Embryonic facial prominence (tissue), 1 donor: Measurements from ENCODE around the gene PARVB.

Experiments
- DNase-seq: peaks from one replicate; pipeline ENCODE4 v3.0.0-alpha.2; 2016; ENCODE audit errors: extremely low spot score

PARVB gene

DNA sequence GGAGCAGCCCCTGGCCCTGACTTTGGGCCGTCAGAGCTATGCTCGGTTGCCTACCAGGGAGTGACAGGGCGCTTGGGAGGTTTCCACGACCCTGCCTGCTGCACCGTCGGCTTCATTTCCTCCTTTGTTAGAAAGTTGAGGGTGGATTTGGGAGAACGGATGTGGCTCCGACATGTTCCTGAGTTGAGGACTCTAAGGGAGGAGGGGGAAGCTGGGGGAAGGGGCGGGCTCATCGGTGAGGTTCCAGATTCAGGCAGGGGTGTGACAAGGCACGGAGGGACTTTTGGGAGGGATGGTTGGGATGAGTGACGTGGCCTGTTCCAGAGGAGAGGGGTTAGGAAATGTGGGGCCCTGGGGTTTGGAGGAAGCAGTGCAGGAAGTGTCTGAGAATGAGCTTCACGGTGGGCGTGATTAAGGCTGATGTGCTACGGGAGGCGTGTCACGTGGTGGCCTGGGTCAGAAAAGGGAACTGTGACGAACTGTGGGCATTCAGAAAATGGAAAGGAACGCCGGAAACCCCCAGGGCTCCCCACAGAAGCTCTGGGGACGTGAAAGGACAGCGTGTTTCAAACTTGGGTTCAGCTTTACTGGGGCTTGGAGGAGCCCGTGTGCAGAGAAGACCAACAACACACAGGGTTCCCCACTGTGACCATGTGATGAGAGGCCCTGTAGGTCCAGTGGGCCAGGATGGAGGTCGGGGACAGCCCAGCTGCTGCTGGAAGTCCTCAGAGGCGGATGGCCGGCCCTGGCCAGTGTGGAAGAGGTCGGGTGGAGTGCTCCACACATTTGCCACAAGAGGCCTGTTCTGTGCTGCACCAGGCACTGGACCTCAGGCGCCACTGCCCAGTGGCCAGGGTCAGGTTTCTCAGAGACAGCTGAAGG lies 2.8 kb downstream of the PARVB start:
- DNase-seq, result no peak

GRCh38 chr22:44028091-44028490 lies 4.0 kb downstream of the PARVB start:
- no peak for DNase-seq

DNA sequence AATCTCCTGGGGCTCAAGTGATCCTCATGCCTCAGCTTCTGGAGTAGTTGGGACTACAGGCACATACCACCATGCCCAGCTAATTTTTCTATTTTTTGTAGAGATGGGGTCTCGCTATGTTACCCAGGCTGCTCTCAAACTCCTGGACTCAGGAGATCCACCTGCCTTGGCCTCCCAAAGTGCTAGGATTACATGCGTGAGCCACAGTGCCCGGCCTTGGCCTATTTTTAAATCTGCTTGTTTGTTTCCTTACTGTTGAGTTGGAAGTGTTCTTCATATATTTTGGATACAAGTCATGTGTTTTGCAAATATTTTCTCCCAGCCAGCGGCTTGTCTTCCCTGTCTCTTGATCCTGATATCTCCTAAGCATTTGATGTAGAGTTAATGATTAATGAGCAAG lies 5.0 kb downstream of the PARVB start:
- no peak for DNase-seq

- no peak for DNase-seq
Observed at GRCh38 chr22:44030051-44030701, 6.1 kb downstream of the PARVB start.

DNA sequence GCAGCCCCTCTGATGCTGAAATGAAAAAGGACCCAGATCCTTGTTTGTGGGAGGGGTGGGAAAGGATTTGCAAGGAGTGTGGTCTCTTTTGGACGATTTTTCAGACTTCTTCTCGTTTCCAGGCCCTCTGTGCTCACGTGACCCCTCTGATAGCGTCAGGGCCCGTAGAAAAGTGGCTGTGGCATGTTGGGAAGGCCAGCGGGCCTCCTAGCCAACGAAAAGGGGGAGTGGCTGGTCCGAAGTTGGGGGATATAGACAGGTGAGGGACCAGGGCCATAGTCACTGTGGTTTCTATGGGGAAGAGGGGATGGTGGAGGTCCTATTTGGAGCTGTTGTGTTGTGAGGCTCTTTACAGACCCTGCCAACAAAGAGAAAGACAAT lies 6.6 kb downstream of the PARVB start:
- DNase-seq, result no peak

DNA sequence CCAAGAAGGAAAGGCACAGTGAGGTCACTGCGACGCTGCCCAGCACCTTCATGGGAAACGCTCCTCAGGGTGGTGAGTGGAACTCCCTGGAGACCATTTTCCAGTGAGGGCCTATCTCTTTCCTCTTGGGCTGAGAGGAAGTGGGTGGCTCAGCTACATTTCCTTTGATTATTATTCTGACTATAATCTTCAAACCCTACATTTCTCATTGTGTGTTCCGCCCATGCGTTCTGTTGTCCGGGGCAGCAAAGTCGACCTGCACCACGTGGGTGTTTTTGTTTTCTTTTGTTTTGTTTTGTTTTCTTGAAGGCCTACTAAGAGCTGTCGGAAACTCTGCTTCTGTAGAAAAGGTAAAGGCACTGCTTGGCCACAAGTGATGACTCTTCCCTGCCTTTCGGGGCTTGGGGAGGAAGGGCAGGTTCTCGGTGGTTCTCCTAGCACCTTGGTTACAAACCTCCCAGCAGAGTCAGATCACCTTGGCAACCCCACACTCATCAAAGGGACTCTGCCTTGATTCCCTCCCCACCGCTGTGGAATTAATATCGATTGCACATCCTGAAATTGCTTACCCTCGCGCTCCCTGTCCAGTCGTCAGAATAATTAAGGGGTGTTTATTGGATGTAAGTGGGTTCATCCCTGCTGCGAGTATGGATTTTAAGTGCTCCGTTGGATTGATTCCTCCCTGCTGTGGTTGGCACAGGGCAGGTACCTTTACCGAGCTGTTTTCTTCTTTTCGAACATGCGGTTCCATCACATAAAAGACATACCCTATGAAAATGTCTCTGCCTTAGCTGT lies 7.3 kb downstream of the PARVB start:
- DNase-seq, result no peak

DNA sequence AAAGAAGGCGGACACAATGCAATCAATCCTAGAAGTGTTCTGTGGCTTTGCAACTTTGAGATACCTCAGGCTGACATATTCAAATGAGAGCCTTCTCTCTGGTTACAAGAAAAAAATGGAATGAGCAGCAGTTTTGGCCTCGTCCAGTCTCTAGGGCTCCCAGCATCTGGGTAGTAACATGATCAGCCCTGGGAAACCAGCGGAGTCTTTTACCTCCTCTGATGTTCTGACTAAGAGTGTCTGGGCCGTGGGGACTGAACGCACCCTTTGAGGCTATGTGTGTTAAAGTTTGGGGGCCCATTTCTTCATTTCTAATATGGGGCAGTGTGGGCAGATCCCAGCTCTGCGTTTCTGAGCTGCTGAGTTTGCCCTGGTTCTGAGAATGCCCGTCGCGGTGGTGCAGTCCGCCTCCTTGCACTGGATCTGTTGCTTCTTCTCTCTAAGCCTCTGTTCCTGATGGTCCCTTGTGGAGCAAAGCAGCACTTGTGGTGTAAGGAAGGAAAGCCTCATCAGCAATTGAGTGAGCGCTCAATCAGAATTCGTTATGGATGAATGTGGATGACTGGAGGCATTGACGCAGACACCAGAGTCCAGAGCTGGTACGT lies 8.1 kb downstream of the PARVB start:
- no peak for DNase-seq

GRCh38 chr22:44033287-44033686 lies 9.2 kb downstream of the PARVB start:
- DNase-seq, result no peak

- no peak for DNase-seq
Observed at GRCh38 chr22:44033694-44034093, 9.6 kb downstream of the PARVB start.

DNA sequence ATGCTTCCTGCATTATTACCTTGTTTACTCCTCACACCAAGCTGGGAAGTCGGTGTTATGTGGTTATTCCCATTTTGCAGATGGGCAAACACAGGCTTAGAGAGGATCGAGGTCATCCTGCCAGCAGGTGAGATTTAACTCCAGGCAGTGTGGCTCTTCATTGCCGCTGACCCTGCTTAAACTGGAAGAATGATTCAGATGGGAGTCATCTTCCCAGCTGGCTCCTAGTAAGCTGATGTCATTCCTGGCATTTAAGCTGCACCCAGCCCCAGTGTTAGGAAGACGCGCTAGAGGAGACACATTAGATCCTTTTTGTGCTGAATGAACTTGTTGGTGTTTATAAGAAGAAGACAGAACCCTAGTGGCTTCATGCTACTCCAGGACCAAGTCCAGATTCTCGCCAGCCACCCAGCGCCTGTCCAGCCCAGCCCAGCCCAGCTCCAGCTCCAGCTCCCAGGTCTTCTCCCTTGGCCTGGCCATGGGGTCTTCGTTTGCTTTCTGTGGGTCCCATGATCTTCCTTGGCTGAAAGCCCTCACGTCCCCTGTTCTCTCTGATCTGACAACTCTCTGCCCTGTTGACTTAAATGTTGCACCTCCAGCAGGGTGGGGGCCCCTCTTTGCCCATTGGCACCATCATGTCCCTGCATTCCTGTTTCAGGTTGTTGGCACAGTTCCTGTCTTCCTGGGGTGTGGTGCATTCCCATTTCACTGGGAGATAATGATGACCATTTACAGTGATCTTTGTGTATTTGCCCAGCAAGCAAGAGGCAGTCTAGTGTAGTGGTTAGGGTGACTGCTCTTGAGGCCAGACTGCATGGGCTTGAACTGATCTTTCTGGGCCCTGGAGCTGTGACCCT lies 13.6 kb downstream of the PARVB start:
- DNase-seq, result no peak

GRCh38 chr22:44039566-44040171 lies 15.6 kb downstream of the PARVB start:
- no peak for DNase-seq

GRCh38 chr22:44042249-44043218 lies 18.4 kb downstream of the PARVB start:
- no peak for DNase-seq

GRCh38 chr22:44045145-44045544 lies 21.0 kb downstream of the PARVB start:
- DNase-seq, result no peak

DNA sequence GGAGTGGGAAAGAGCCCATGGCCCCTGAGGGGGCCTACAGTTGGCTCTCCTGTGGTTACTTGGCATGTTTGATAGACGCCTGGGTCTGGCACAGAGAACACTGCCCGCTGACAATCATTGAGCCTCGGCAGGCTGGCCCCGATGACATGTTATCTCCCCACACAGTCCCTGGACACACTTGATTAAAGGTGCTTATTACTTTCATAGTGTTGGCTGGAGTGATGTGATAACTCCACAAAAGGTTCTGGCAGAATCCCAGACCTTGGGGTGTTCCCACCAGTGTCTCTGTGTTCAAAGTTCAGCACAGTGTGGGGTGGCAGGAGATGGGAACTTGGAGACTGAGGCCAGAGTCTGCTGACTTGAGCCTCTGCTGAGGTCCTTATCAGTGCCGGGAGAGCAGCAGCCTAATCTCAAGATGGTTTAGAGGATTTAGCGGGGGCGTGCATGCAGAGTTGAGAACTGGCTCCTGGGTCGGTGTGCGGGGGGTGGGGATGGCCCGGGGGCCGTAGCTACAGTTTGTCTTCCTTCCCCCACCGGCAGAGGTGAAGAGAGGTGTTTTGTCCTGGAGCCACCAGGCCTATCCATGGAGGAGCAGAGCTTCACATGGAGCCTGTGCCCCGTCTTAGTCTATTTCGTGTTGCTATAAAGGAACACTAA lies 22.5 kb downstream of the PARVB start:
- DNase-seq, result no peak

- no peak for DNase-seq
Observed at GRCh38 chr22:44047891-44048301, 23.8 kb downstream of the PARVB start.

DNA sequence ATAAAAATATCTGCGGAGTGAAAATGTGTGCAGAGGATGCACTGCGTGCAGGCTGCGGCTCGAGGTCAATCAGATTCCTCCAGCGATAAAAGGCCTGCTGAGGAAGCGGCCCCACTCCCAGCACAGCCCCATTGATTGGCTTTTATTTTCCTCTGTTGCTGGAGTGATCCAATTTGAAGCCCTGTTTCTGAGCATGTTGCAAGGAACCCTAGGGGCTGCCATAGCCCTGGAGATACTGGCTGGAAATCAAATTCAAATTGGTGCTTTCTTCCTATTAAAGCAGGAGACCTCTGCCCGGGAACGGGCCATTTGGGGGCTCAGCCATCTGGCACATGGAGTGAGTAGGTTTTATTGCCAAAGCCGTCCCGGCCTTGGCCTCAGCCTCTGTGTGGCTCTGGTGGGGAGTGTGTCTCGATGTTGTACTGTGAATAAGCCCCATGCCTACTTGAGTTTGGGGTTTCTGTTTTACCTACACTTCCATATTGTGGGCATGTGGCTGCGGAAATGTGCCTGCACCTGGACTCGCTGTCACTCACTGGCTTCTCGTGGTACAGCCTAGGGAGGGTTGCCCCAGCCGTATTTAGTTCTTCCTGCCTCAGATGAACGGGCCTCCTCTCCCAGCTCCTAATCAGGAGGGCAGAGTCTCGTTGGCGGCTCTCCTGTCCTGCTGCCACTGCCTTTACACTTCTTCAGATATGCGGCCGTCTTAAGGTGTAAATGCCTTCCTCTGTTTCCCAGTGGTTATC lies 25.6 kb downstream of the PARVB start:
- no peak for DNase-seq

- DNase-seq, result no peak
Observed at GRCh38 chr22:44050766-44051355, 26.8 kb downstream of the PARVB start.

DNA sequence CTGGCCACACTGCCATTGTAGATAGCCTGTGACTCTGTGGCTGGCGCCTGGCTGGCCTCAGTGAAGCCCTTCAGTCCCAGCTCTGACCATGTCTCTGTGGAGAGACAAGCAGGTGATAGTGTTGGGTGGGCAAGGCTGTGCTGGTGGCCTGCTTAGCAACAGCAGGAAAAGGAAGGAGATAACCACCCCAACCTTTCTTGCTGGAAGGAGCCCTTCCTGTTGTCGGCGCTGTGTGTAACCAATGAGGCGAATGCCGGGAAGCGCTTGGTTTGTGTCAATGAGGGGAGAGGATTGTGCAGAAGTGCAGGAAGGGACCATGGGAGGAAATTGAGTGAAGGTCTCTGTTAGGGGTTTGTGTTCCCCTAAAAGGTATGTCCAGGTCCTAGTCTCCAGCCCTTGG lies 27.3 kb downstream of the PARVB start:
- no peak for DNase-seq
